Measurements from ENCODE around the gene NCBP2. TPM values are rescaled to one million over a fixed set of nuclear protein-coding genes. Genes with fewer than 3 reads are reported as not detected.

NCBP2 gene
- total RNA-seq, 1 experiment from 2014 or later = 120 TPM

DNA sequence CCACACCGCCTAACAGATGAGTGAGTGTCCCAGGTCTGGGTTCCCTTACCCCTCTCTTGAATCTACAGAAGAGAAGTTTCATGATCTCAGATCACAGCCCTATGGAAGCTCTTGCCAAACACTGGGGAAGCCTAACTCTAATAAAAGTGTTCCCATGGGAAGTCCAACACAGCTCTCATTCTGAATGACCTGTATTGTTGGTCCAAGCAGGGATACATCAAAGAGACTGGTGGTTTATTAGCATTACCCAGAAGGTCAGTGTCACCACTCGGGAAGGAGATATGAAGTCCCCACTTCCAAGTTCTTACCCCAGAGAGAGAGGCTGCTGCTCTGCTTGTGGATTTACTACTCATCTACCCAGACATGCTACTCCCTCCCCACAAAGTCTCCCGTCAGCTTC lies 9.0 kb upstream of the NCBP2 start:
- Histone ChIP-seq H3K79me2 (ENCODE audit: insufficient read depth, low read length) (no peaks in the 10 kb centered on the region), H3K4ac (ENCODE audit: low read depth, low read length) (no peak overlapping the region), H3K23ac (ENCODE audit: insufficient read length, low read depth, low read length) (no peak overlapping the region), H3K4me2 (ENCODE audit: insufficient read depth, insufficient read length, low read length) (no peak overlapping the region), H3K79me1 (ENCODE audit: insufficient read depth, low read depth, low read length, poor library complexity, severe bottlenecking) (no peaks in the 10 kb centered on the region), H2BK12ac (ENCODE audit: insufficient read length, low read depth, low read length) (no peak overlapping the region), H3K14ac (ENCODE audit: insufficient read depth, low read length) (no peak overlapping the region), H2AK5ac (ENCODE audit: insufficient read length, low read length) (no peak overlapping the region), H2BK15ac (ENCODE audit: low read depth, low read length) (no peak overlapping the region), H4K20me1 (ENCODE audit: control insufficient read depth, insufficient read depth, insufficient read length) (no peaks in the 10 kb centered on the region), H4K8ac (replicated peaks; ENCODE audit: insufficient read length, low read depth, low read length) (no peak overlapping the region), H3K27ac (ENCODE audit: insufficient read length, low read depth, low read length) (no peak overlapping the region), H2BK120ac (ENCODE audit: low read depth, low read length, poor library complexity, severe bottlenecking) (no peak overlapping the region), H4K91ac (ENCODE audit: insufficient read length, low read depth, low read length) (no peak overlapping the region), H2AFZ (ENCODE audit: low read length) (no peak overlapping the region), H3K9ac (ENCODE audit: extremely low read depth, insufficient read length, low read length) (no peak overlapping the region), H4K5ac (ENCODE audit: insufficient read length, low read depth, low read length) (no peak overlapping the region), H2BK20ac (ENCODE audit: low read depth, low read length, poor library complexity, severe bottlenecking) (no peak overlapping the region), H3K56ac (ENCODE audit: insufficient read length, low read depth, low read length) (no peak overlapping the region), H3K18ac (ENCODE audit: insufficient read length, low read depth, low read length) (no peak overlapping the region), H3K4me1 (ENCODE audit: insufficient read depth, low read length) (no peaks in the 10 kb centered on the region), H3K27me3 (ENCODE audit: insufficient read depth, low read length) (no peaks in the 10 kb centered on the region), H3K9me3 (ENCODE audit: control insufficient read depth, low read depth, low read length) (no peaks in the 10 kb centered on the region), H3T11ph (ENCODE audit: low read length) (no peak overlapping the region), H3K23me2 (ENCODE audit: insufficient read length, low read depth, low read length, poor library complexity, severe bottlenecking) (peaks cover 2% of the 10 kb centered on the region), H2BK5ac (ENCODE audit: insufficient read length, low read length) (no peak overlapping the region)
- H3K4me3 Mint-ChIP-seq = no peak overlapping the region
- WGBS (ENCODE audit: extremely low coverage, insufficient read length, low lambda C conversion rate) = no CpG with 5 or more reads among the region's 3 CpGs
- no peaks in the 10 kb centered on the region for H3K9me3 Mint-ChIP-seq
- TF ChIP-seq, protein P1, sequence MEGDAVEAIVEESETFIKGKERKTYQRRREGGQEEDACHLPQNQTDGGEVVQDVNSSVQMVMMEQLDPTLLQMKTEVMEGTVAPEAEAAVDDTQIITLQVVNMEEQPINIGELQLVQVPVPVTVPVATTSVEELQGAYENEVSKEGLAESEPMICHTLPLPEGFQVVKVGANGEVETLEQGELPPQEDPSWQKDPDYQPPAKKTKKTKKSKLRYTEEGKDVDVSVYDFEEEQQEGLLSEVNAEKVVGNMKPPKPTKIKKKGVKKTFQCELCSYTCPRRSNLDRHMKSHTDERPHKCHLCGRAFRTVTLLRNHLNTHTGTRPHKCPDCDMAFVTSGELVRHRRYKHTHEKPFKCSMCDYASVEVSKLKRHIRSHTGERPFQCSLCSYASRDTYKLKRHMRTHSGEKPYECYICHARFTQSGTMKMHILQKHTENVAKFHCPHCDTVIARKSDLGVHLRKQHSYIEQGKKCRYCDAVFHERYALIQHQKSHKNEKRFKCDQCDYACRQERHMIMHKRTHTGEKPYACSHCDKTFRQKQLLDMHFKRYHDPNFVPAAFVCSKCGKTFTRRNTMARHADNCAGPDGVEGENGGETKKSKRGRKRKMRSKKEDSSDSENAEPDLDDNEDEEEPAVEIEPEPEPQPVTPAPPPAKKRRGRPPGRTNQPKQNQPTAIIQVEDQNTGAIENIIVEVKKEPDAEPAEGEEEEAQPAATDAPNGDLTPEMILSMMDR (conservative IDR thresholded peaks at IDR 0.05) = no peak
- DNase-seq = no peak
- no peaks in the 10 kb centered on the region for H3K4me1 Mint-ChIP-seq
- H3K27me3 Mint-ChIP-seq (ENCODE audit: low read depth) = peaks cover 27% of the 10 kb centered on the region
- no peak overlapping the region for H3K27ac Mint-ChIP-seq
- H3K36me3 Mint-ChIP-seq (ENCODE audit: insufficient read depth in 1 of 3, low read depth in 3 of 3) = no peaks in the 10 kb centered on the region
